GM23248 (cell line): ENCODE data around the gene GDPD3.

Source experiments
- EZH2 ChIP-seq: fragments of 200-600 bp; sonication (generic); IDR thresholded peaks from 2 replicates; pipeline ENCODE4 v1.6.1; 2018; ENCODE audit warnings: antibody characterized with exemption, mild to moderate bottlenecking; ENCODE audit not compliant: insufficient read depth, poor library complexity, severe bottlenecking
- EZH2phosphoT487 ChIP-seq: fragments of 200-600 bp; sonication (generic); IDR thresholded peaks from 2 replicates; pipeline ENCODE4 v1.6.1; 2018; ENCODE audit warnings: antibody characterized with exemption, moderate library complexity, mild to moderate bottlenecking, low read depth; ENCODE audit not compliant: insufficient read depth

DNA sequence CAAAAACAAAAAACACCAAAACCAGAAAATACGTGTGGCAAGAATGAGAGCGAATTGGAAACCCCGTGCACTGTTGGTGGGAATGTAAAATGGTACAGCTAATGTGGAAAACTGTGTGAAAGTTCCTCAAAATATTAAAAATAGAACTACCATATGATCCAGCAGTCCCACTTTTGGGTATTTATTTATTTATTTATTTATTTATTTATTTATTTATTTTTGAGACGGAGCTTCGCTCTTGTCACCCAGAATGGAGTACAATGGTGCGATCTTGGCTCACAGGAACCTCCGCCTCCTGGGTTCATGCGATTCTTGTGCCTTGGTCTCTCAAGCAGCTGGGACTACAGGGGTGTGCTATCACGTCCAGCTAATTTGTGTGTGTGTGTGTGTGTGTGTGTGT lies 39.2 kb upstream of the GDPD3 start:
- TF ChIP-seq EZH2 (no peak), EZH2phosphoT487 (no peak)
